ENCODE measurements around the gene IRF9.

The IRF9 gene

GRCh38 chr14:24185741-24186140, 24.7 kb downstream of the IRF9 start:
- H3K4me3 Mint-ChIP-seq, result no peak overlapping the region
- H3K4me1 Mint-ChIP-seq (ENCODE audit: low read depth), result peaks cover 32% of the 10 kb centered on the region
- H3K27me3 Mint-ChIP-seq, result no peaks in the 10 kb centered on the region
- H3K36me3 Mint-ChIP-seq (ENCODE audit: low read depth), result peaks cover 57% of the 10 kb centered on the region
- H3K9me3 Mint-ChIP-seq, result no peaks in the 10 kb centered on the region
- peak overlapping the region; percentile 55 for H3K27ac Mint-ChIP-seq

GRCh38 chr14:24186831-24187538, 25.9 kb downstream of the IRF9 start:
- Mint-ChIP-seq H3K36me3 (ENCODE audit: low read depth) (peaks cover 54% of the 10 kb centered on the region), H3K4me1 (ENCODE audit: low read depth) (peaks cover 34% of the 10 kb centered on the region)

GRCh38 chr14:24187539-24187915, 26.5 kb downstream of the IRF9 start:
- Mint-ChIP-seq H3K36me3 (ENCODE audit: low read depth) (peaks cover 53% of the 10 kb centered on the region), H3K27ac (peak overlapping the region; percentile 95), H3K27me3 (no peaks in the 10 kb centered on the region), H3K9me3 (no peaks in the 10 kb centered on the region), H3K4me1 (ENCODE audit: low read depth) (peaks cover 39% of the 10 kb centered on the region), H3K4me3 (peak overlapping the region; percentile 90)

More at GRCh38 chr14:24186831-24187538, 25.9 kb downstream of the IRF9 start:
- Mint-ChIP-seq H3K27ac (peak overlapping the region; percentile 59), H3K4me3 (peak overlapping the region; percentile 90), H3K9me3 (no peaks in the 10 kb centered on the region), H3K27me3 (no peaks in the 10 kb centered on the region)

GRCh38 chr14:24188251-24189058, 27.4 kb downstream of the IRF9 start, which contains the start of gene IPO4:
Gene IPO4, minus strand, starts transcription at chr14:24188816. Its CDS starts 29 bp downstream, at chr14:24188787.
- Mint-ChIP-seq H3K4me1 (ENCODE audit: low read depth) (peaks cover 46% of the 10 kb centered on the region), H3K9me3 (no peaks in the 10 kb centered on the region)

GRCh38 chr14:24189059-24189375, 28.0 kb downstream of the IRF9 start:
- Mint-ChIP-seq H3K36me3 (ENCODE audit: low read depth) (peaks cover 50% of the 10 kb centered on the region), H3K9me3 (no peaks in the 10 kb centered on the region), H3K27ac (peak overlapping the region; percentile 95), H3K4me3 (peak overlapping the region; percentile 90), H3K27me3 (no peaks in the 10 kb centered on the region), H3K4me1 (ENCODE audit: low read depth) (peaks cover 48% of the 10 kb centered on the region)

More at GRCh38 chr14:24188251-24189058, 27.4 kb downstream of the IRF9 start, which contains the start of gene IPO4:
- Mint-ChIP-seq H3K36me3 (ENCODE audit: low read depth) (peaks cover 53% of the 10 kb centered on the region), H3K27ac (peak within 1 kb of the TSS; percentile 95), H3K4me3 (peak within 1 kb of the TSS; percentile 90), H3K27me3 (no peaks in the 10 kb centered on the region)

GRCh38 chr14:24189460-24189859, 28.4 kb downstream of the IRF9 start:
- Mint-ChIP-seq H3K27me3 (no peaks in the 10 kb centered on the region), H3K4me1 (ENCODE audit: low read depth) (peaks cover 53% of the 10 kb centered on the region), H3K36me3 (ENCODE audit: low read depth) (peaks cover 50% of the 10 kb centered on the region), H3K27ac (peak overlapping the region; percentile 95), H3K9me3 (no peaks in the 10 kb centered on the region), H3K4me3 (peak overlapping the region; percentile 90)

GRCh38 chr14:24190416-24190815, 29.4 kb downstream of the IRF9 start:
- Mint-ChIP-seq H3K4me1 (ENCODE audit: low read depth) (peaks cover 59% of the 10 kb centered on the region), H3K4me3 (no peak overlapping the region), H3K27me3 (no peaks in the 10 kb centered on the region), H3K9me3 (no peaks in the 10 kb centered on the region), H3K36me3 (ENCODE audit: low read depth) (peaks cover 47% of the 10 kb centered on the region), H3K27ac (no peak overlapping the region)

- peaks cover 61% of the 10 kb centered on the region for H3K4me1 Mint-ChIP-seq (ENCODE audit: low read depth)
- peaks cover 37% of the 10 kb centered on the region for H3K36me3 Mint-ChIP-seq (ENCODE audit: low read depth)
- no peaks in the 10 kb centered on the region for H3K27me3 Mint-ChIP-seq
- H3K4me3 Mint-ChIP-seq, result no peak overlapping the region
- H3K27ac Mint-ChIP-seq, result no peak overlapping the region
- H3K9me3 Mint-ChIP-seq, result no peaks in the 10 kb centered on the region
Observed at GRCh38 chr14:24192933-24193332, 31.9 kb downstream of the IRF9 start.

- peaks cover 64% of the 10 kb centered on the region for H3K4me1 Mint-ChIP-seq (ENCODE audit: low read depth)
Observed at GRCh38 chr14:24194186-24194872, 33.3 kb downstream of the IRF9 start.

GRCh38 chr14:24194873-24195185, 33.8 kb downstream of the IRF9 start:
- Mint-ChIP-seq H3K27ac (peak overlapping the region; percentile 89), H3K9me3 (no peaks in the 10 kb centered on the region), H3K4me3 (peak overlapping the region; percentile 88), H3K27me3 (no peaks in the 10 kb centered on the region), H3K4me1 (ENCODE audit: low read depth) (peaks cover 64% of the 10 kb centered on the region), H3K36me3 (ENCODE audit: low read depth) (peaks cover 42% of the 10 kb centered on the region)

More at GRCh38 chr14:24194186-24194872, 33.3 kb downstream of the IRF9 start:
- Mint-ChIP-seq H3K27me3 (no peaks in the 10 kb centered on the region), H3K27ac (peak overlapping the region; percentile 89), H3K36me3 (ENCODE audit: low read depth) (peaks cover 41% of the 10 kb centered on the region), H3K9me3 (no peaks in the 10 kb centered on the region), H3K4me3 (peak overlapping the region; percentile 88)

- H3K4me1 Mint-ChIP-seq (ENCODE audit: low read depth), result peaks cover 63% of the 10 kb centered on the region
- H3K27ac Mint-ChIP-seq, result peak within 1 kb of the TSS; percentile 89
- no peaks in the 10 kb centered on the region for H3K9me3 Mint-ChIP-seq
- peak within 1 kb of the TSS; percentile 88 for H3K4me3 Mint-ChIP-seq
- peaks cover 42% of the 10 kb centered on the region for H3K36me3 Mint-ChIP-seq (ENCODE audit: low read depth)
- no peaks in the 10 kb centered on the region for H3K27me3 Mint-ChIP-seq
Observed at GRCh38 chr14:24195186-24196070, 34.4 kb downstream of the IRF9 start, which contains the start of gene TM9SF1. Gene TM9SF1, minus strand, starts transcription at chr14:24195441. Its CDS starts 422 bp downstream, at chr14:24195019.

- Mint-ChIP-seq H3K36me3 (ENCODE audit: low read depth) (peaks cover 44% of the 10 kb centered on the region), H3K27me3 (no peaks in the 10 kb centered on the region), H3K4me1 (ENCODE audit: low read depth) (peaks cover 64% of the 10 kb centered on the region)
Observed at GRCh38 chr14:24196071-24197055, 35.3 kb downstream of the IRF9 start.

GRCh38 chr14:24197056-24197450, 36.0 kb downstream of the IRF9 start:
- H3K9me3 Mint-ChIP-seq, result peaks cover 1% of the 10 kb centered on the region
- H3K27me3 Mint-ChIP-seq, result no peaks in the 10 kb centered on the region
- H3K36me3 Mint-ChIP-seq (ENCODE audit: low read depth), result peaks cover 47% of the 10 kb centered on the region
- H3K4me3 Mint-ChIP-seq, result peak overlapping the region; percentile 88
- H3K4me1 Mint-ChIP-seq (ENCODE audit: low read depth), result peaks cover 60% of the 10 kb centered on the region
- H3K27ac Mint-ChIP-seq, result no peak overlapping the region

More at GRCh38 chr14:24196071-24197055, 35.3 kb downstream of the IRF9 start:
- no peaks in the 10 kb centered on the region for H3K9me3 Mint-ChIP-seq
- peak overlapping the region; percentile 89 for H3K27ac Mint-ChIP-seq
- peak overlapping the region; percentile 88 for H3K4me3 Mint-ChIP-seq

All from stimulated activated naive CD8-positive, alpha-beta T cell treated with anti-CD3 and anti-CD28 coated beads, Interleukin-15, Interleukin-2, amounts not matched to agents 100 ng/mL and 50 ng/mL, for 24 hours (primary cell).